Neural progenitor cell (in vitro differentiated cells): ENCODE data around the gene RNLS. TPM values are rescaled to one million over a fixed set of nuclear protein-coding genes. Genes with fewer than 3 reads are reported as not detected.

Experiments used
- DNase-seq: peaks from one replicate; pipeline ENCODE4 v3.0.0-alpha.2; 2016; ENCODE audit warnings: low spot score
- H2AFZ ChIP-seq: fragments of 200-600 bp; sonication (generic); replicated peaks from 2 replicates; pipeline ENCODE4 v1.6.1; 2016; ENCODE audit warnings: antibody characterized with exemption
- H3F3A ChIP-seq: fragments of 200-600 bp; sonication (generic); 2 replicates; pipeline ENCODE4 v1.6.1; 2016; ENCODE audit warnings: antibody characterized with exemption, low read depth
- H3K27ac ChIP-seq: fragments of 200-600 bp; sonication (generic); 2 replicates; pipeline ENCODE4 v1.5.1; 2016; ENCODE audit warnings: mild to moderate bottlenecking
- H3K27me3 ChIP-seq: fragments of 200-600 bp; sonication (generic); 2 replicates; pipeline ENCODE4 v1.6.1; 2016; ENCODE audit warnings: mild to moderate bottlenecking, moderate library complexity
- H3K36me3 ChIP-seq: fragments of 200-600 bp; sonication (generic); 2 replicates; pipeline ENCODE4 v1.5.1; 2016
- H3K4me1 ChIP-seq: fragments of 200-600 bp; sonication (generic); 2 replicates; pipeline ENCODE4 v1.6.1; 2016; ENCODE audit warnings: mixed run types
- H3K4me2 ChIP-seq: fragments of 200-600 bp; sonication (generic); 2 replicates; pipeline ENCODE4 v1.6.1; 2016
- H3K4me3 ChIP-seq: fragments of 200-600 bp; sonication (generic); 2 replicates; pipeline ENCODE4 v1.5.1; 2016
- H3K79me2 ChIP-seq: fragments of 200-600 bp; sonication (generic); 2 replicates; pipeline ENCODE4 v1.6.1; 2016; ENCODE audit warnings: low read depth
- H3K9ac ChIP-seq: fragments of 200-600 bp; sonication (generic); 2 replicates; pipeline ENCODE4 v1.6.1; 2016
- H3K9me3 ChIP-seq: fragments of 200-600 bp; sonication (generic); 2 replicates; pipeline ENCODE4 v1.5.1; 2016; ENCODE audit warnings: low read depth
- H4K20me1 ChIP-seq: fragments of 200-600 bp; sonication (generic); 2 replicates; pipeline ENCODE4 v1.6.1; 2016; ENCODE audit warnings: low read depth
- H3K27ac Mint-ChIP-seq: 3 replicates; pipeline ENCODE4 v1.8.0; 2021; ENCODE audit warnings: mixed read lengths
- H3K27me3 Mint-ChIP-seq: 2 replicates; pipeline ENCODE4 v1.8.0; 2022; ENCODE audit warnings: low read depth, mild to moderate bottlenecking, inconsistent platforms, moderate library complexity, mixed read lengths; ENCODE audit not compliant: insufficient read depth
- H3K36me3 Mint-ChIP-seq: 3 replicates; pipeline ENCODE4 v1.8.0; 2021; ENCODE audit warnings: mixed read lengths
- H3K4me1 Mint-ChIP-seq: 3 replicates; pipeline ENCODE4 v1.8.0; 2021; ENCODE audit warnings: mixed read lengths
- H3K4me3 Mint-ChIP-seq: 3 replicates; pipeline ENCODE4 v1.8.0; 2021; ENCODE audit warnings: mild to moderate bottlenecking, moderate library complexity, mixed read lengths
- H3K9me3 Mint-ChIP-seq: 3 replicates; pipeline ENCODE4 v1.8.0; 2020; ENCODE audit warnings: mixed read lengths
- EZH2 ChIP-seq: fragments of 200-600 bp; sonication (generic); IDR thresholded peaks from 2 replicates; pipeline ENCODE4 v1.6.1; 2017; ENCODE audit warnings: antibody characterized with exemption, mild to moderate bottlenecking, moderate library complexity
- EZH2phosphoT487 ChIP-seq: fragments of 200-600 bp; sonication (generic); IDR thresholded peaks from 2 replicates; pipeline ENCODE4 v1.6.1; 2017; ENCODE audit warnings: antibody characterized with exemption
- total RNA-seq: library from RNA; depleted of rRNA; stranded (reverse); fragments of >200 nt; gene quantifications from 2 replicates; pipeline ENCODE4 v1.2.3, GENCODE V29; 2015; ENCODE audit warnings: low replicate concordance
- TF ChIP-seq, protein P1 (sequence below): fragments of 200-600 bp; sonication (generic); IDR thresholded peaks from 2 replicates; pipeline ENCODE4 v1.5.1; 2017; ENCODE audit warnings: antibody characterized with exemption, mild to moderate bottlenecking

The RNLS gene
- total RNA-seq, 1 donor from 2014 or later, result 9.1 TPM

DNA sequence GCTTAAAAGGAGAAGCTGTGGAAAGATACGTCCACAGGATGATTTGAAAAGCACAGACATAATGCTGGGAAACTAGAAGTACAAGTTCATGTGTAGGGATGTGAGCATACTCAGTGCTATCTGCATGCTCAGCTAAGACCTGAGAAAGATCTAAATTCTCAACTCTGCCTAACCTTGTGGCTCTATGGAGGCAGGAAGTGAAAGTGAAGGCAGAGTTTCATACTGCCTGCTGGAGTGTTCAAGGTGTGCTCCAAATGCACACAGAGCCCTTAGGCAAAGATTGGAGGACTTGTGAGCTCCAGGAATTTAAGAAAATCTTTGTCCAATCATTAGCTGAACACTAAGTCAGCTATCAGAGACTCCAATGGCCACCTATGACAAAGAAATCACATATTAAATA is 190.9 kb downstream of the RNLS start:
- no peak overlapping the region for H3K9ac ChIP-seq
- H3K36me3 Mint-ChIP-seq, result no peaks in the 10 kb centered on the region
- no peak overlapping the region for H2AFZ ChIP-seq
- peaks cover 7% of the 10 kb centered on the region for H3K9me3 ChIP-seq
- no peaks in the 10 kb centered on the region for H3K27me3 ChIP-seq
- no peak overlapping the region for H3K4me3 ChIP-seq
- no peaks in the 10 kb centered on the region for H3K4me1 ChIP-seq
- peaks cover 11% of the 10 kb centered on the region for H3K9me3 Mint-ChIP-seq
- no peaks in the 10 kb centered on the region for H4K20me1 ChIP-seq
- H3K4me3 Mint-ChIP-seq, result no peak overlapping the region
- no peaks in the 10 kb centered on the region for H3K36me3 ChIP-seq
- H3K27ac ChIP-seq, result no peak overlapping the region
- H3K27me3 Mint-ChIP-seq, result no peaks in the 10 kb centered on the region
- DNase-seq, result no peak
- H3K27ac Mint-ChIP-seq, result no peak overlapping the region
- H3K4me1 Mint-ChIP-seq, result no peaks in the 10 kb centered on the region
- no peaks in the 10 kb centered on the region for H3F3A ChIP-seq
- no peaks in the 10 kb centered on the region for H3K79me2 ChIP-seq
- no peak overlapping the region for H3K4me2 ChIP-seq
- TF ChIP-seq EZH2 (no peak), EZH2phosphoT487 (no peak)
- TF ChIP-seq, protein P1, sequence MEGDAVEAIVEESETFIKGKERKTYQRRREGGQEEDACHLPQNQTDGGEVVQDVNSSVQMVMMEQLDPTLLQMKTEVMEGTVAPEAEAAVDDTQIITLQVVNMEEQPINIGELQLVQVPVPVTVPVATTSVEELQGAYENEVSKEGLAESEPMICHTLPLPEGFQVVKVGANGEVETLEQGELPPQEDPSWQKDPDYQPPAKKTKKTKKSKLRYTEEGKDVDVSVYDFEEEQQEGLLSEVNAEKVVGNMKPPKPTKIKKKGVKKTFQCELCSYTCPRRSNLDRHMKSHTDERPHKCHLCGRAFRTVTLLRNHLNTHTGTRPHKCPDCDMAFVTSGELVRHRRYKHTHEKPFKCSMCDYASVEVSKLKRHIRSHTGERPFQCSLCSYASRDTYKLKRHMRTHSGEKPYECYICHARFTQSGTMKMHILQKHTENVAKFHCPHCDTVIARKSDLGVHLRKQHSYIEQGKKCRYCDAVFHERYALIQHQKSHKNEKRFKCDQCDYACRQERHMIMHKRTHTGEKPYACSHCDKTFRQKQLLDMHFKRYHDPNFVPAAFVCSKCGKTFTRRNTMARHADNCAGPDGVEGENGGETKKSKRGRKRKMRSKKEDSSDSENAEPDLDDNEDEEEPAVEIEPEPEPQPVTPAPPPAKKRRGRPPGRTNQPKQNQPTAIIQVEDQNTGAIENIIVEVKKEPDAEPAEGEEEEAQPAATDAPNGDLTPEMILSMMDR, result no peak

GRCh38 chr10:88390041-88390440 is 193.1 kb downstream of the RNLS start:
- Histone ChIP-seq H3K4me3 (no peak overlapping the region), H3K4me2 (no peak overlapping the region), H3K9ac (no peak overlapping the region), H3K79me2 (no peaks in the 10 kb centered on the region), H3F3A (no peaks in the 10 kb centered on the region), H3K36me3 (no peaks in the 10 kb centered on the region), H3K9me3 (no peaks in the 10 kb centered on the region), H4K20me1 (no peaks in the 10 kb centered on the region), H2AFZ (no peak overlapping the region), H3K27ac (no peak overlapping the region), H3K4me1 (peaks cover 5% of the 10 kb centered on the region), H3K27me3 (no peaks in the 10 kb centered on the region)
- Mint-ChIP-seq H3K27ac (no peak overlapping the region), H3K4me3 (no peak overlapping the region), H3K9me3 (no peaks in the 10 kb centered on the region), H3K4me1 (no peaks in the 10 kb centered on the region), H3K27me3 (peaks cover 4% of the 10 kb centered on the region), H3K36me3 (no peaks in the 10 kb centered on the region)
- TF ChIP-seq, protein P1, result no peak
- TF ChIP-seq EZH2 (no peak), EZH2phosphoT487 (no peak)
- no peak for DNase-seq

- H3K27me3 Mint-ChIP-seq, result peaks cover 4% of the 10 kb centered on the region
- no peak overlapping the region for H3K4me2 ChIP-seq
- no peak overlapping the region for H3K4me3 ChIP-seq
- no peaks in the 10 kb centered on the region for H3K36me3 Mint-ChIP-seq
- H3K9me3 Mint-ChIP-seq, result no peaks in the 10 kb centered on the region
- peak; percentile 27 for DNase-seq
- no peaks in the 10 kb centered on the region for H3F3A ChIP-seq
- H3K9ac ChIP-seq, result no peak overlapping the region
- H4K20me1 ChIP-seq, result no peaks in the 10 kb centered on the region
- no peak overlapping the region for H2AFZ ChIP-seq
- H3K27me3 ChIP-seq, result no peaks in the 10 kb centered on the region
- no peak overlapping the region for H3K4me3 Mint-ChIP-seq
- no peaks in the 10 kb centered on the region for H3K36me3 ChIP-seq
- peaks cover 5% of the 10 kb centered on the region for H3K4me1 ChIP-seq
- H3K27ac ChIP-seq, result no peak overlapping the region
- H3K79me2 ChIP-seq, result no peaks in the 10 kb centered on the region
- no peak overlapping the region for H3K27ac Mint-ChIP-seq
- H3K9me3 ChIP-seq, result no peaks in the 10 kb centered on the region
- H3K4me1 Mint-ChIP-seq, result no peaks in the 10 kb centered on the region
- TF ChIP-seq EZH2phosphoT487 (no peak), EZH2 (no peak)
- TF ChIP-seq, protein P1, result peak; percentile 62
Observed at GRCh38 chr10:88389456-88389855, 193.7 kb downstream of the RNLS start.
